GM18507 (cell line): ENCODE results near the gene ASXL2.
"Not testable (repeated sequence)": the region's sequence is repeated elsewhere in the genome, so short reads cannot be mapped to it uniquely, and the experiment has no call there.

Experiments
- DNase-seq: peaks from one replicate; pipeline ENCODE4 v3.0.0; 2011; ENCODE audit warnings: low read depth; ENCODE audit not compliant: insufficient read length; ENCODE audit errors: extremely low spot score
- FAIRE-seq: peaks from 2 replicates; lab custom pipeline; 2011; peaks lifted over from hg19 to GRCh38; lab: Jason Lieb, UNC

Gene ASXL2

DNA sequence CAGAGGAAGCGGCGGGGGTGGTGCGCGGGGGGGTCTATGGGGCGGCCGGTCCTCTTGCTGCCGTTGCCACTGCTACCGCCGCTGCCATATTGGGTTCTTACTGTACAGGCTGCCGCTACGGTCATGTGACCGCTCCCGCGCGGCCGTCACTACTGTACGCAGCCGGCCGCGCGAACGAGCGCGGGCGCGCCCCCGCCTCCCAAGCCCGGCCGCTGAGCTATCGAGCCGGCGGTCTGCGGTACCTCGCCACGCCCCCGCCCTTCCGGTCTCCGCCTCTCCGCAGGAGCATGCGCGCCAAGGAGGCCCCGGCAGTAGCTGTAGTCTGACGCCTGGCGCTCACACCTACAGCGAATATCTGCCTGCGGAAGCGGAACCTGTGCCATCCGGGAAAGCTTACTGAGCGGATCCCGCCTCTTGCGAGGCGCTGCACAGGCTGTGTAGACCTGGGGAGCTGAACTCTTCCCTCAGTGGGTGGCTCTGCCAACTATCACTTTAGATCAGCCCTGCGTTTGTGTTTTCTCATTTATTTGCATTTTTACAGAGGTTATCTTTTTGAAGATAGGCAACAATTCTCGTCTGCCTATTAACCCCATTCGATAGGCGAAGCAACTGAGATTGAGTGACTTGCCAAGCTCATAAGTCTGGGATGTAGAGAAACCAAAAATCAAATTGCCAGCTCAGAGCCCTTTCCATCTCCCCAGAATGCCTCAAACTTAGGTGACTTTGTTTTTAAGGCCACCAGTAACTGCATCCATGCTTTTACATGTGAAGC, at the start of gene ASXL2:
Gene ASXL2, minus strand, starts transcription at position 127 of the 772 bp plus-strand sequence. CDS start 265 bp downstream, outside the sequence.
- FAIRE-seq, result peak; percentile 94
- DNase-seq, result peak; percentile 92

DNA sequence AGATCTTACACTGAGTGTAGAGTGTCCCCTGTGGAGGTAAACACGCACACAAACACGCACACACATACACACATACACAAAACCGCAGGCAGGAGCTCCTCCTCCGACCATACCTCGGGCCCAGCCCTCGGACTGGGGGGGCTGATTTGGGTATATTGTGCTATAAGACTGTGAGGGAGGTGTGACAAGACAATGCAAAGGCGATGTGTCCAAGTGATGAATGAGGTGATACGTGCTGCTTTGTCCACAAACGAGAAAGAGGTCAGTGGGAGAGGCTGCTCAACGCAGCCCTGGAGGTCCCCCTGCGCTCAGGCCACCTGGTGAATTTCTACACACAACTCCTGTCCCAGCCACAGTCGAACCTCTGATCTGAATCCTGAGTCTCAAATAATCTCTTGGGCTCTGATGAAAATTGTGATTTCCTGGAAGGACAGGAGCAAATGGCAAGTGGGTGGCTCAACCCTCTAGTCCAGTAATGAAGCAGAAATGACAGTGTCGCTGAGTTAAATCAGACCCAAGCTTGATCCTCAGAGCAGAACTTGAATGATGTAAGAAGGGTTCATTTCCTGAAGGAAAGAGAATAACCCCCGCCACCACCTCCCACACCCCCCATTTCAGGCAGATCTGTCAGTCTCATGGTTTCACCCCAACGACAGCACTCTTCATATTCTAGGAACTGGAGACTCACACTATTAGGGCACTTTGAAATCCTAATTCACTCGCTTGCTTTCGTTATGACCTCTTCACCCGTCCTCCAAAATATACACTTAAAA, 48.9 kb upstream of the ASXL2 start:
- no peak for FAIRE-seq
- DNase-seq, result no peak

DNA sequence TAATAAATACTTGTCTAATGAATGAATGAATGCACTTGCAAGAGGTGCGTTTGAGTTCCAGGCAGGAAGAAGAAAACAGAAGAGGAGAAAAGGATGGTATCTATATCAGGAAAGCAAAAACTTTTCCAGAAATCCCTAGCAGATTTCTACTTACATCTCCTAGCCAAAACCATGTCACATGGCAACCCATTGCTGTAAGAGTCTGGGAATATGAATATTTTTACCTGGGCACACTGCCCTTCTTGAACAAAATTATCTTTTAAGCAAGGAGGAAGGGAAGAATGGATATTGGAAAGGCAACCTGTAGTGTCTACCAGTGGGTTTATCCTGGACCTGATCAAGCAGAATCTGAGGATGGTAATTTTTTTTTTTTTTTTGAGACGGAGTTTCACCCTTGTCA, 44.2 kb upstream of the ASXL2 start:
- FAIRE-seq, result no peak

DNA sequence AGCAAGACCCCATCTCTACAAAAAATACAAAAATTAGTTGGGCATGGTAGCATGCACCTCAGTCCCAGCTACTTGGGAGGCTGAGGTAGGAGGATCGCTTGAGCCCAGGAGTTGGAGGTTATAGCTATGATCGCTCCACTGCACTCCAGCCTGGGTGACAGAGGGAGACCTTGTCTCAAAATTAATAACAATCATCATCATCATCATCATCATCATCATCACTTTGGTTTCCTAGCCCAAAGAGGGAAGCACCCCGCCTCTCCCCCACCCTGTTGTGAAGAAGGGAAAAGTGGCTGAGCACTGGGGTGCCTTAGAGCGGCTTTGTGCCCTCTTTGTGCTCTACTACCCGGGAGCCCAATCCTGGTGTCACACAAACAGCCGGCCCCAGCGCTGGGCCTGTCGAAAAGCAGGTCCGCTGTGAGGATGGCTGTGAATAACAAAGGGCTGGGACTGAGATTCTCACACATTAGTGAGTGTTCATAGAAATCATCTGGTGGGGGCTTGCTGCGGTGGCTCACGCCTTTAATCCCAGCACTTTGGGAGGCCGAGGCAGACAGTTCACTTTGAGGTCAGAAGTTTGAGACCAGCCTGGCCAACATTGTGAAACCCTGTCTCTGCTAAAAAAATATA, 42.6 kb upstream of the ASXL2 start:
- FAIRE-seq, result no peak
- no peak for DNase-seq

More for the DNA sequence above, 44.2 kb upstream of the ASXL2 start:
- DNase-seq, result no peak

DNA sequence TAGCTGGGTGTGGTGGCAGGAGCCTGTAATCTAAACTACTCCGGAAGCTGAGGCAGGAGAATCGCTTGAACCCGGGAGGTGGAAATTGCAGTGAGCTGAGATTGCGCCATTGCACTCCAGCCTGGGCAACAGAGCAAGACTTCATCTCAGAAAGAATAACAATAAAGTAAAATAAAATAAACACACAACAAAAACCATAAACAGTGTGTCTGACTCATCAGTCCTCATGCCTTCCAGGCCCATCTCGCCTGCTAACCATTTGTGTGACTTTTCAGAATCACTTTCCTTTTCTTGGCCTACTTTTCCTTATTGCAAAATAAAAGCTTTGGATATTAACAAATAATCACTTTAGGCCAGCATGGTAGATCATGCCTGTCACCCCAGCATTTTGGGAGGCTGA, 42.0 kb upstream of the ASXL2 start:
- DNase-seq (no peak), FAIRE-seq (no peak)

DNA sequence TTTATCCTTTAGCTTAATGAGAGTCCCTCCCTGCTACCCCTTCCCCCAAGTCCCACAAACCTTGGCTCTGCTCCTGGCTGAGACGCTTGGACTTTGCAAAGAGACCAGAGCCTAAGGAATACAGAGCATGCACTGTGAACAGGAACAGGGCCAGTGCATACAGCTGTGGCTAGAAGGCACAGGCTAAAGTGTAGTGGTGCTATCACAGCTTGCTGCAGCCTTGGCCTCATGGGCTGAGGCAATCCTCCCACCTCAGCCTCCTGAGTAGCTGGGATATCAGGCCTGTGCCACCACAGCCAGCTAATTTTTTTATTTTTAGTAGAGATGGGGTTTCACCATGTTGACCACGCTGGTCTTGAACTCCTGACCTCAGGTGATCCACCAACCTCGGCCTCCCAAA, 39.5 kb upstream of the ASXL2 start:
- no peak for DNase-seq
- FAIRE-seq, result no peak

DNA sequence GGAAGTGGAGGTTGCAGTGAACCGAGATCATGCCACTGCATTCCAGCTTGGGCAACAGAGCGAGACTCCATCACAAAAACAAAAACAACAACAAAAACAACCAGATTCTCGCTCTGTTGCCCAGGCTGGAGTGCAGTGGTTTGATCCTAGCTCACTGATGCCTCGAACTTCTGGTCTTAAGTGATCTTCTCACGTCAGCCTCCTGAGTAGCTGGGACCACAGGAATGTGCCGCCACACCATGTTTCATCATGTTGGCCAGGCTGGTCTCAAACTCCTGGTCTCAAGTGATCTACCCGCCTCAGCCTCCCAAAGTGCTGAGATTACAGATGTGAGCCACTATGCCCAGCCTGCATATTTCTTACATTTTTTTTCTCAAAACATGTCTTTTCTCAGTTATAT, 39.1 kb upstream of the ASXL2 start:
- not testable (repeated sequence) for DNase-seq, FAIRE-seq

DNA sequence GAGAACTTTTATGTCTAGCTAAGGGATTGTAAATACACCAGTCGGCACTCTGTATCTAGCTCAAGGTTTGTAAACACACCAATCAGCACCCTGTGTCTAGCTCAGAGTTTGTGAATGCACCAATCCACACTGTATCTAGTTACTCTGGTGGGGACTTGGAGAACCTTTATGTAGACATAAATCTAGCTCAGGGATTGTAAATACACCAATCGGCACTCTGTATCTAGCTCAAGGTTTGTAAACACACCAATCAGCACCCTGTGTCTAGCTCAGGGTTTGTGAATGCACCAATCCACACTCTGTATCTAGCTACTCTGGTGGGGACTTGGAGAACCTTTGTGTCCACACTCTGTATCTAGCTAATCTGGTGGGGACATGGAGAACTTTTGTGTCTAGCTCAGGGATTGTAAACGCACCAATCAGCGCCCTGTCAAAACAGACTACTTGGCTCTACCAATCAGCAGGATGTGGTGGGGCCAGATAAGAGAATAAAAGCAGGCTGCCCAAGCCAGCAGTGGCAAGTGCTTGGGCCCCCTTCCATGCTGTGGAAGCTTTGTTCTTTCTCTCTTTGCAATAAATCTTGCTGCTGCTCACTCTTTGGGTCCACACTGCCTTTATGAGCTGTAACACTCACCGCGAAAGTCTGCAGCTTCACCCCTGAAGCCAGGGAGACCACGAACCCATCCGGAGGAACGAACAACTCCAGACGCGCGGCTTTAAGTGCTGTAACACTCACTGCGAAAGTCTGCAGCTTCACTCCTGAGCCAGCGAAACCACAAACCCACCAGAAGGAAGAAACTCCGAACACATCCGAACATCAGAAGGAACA, 37.9 kb upstream of the ASXL2 start:
- DNase-seq, FAIRE-seq: not testable (repeated sequence)

DNA sequence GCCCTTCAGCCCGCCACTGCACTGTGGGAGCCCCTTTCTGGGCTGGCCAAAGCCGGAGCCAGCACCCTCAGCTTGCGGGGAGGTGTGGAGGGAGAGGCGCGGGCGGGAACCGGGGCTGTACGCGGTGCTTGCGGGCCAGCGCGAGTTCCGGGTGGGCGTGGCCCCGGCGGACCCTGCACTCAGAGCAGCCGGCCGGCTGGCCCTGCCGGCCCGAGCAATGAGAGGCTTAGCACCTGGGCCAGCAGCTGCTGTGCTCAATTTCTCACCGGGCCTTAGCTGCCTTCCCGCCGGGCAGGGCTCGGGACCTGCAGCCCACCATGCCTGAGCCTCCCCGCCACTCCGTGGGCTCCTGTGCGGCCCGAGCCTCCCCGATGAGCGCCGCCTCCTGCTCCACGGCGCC, 37.1 kb upstream of the ASXL2 start:
- DNase-seq, FAIRE-seq: not testable (repeated sequence)

DNA sequence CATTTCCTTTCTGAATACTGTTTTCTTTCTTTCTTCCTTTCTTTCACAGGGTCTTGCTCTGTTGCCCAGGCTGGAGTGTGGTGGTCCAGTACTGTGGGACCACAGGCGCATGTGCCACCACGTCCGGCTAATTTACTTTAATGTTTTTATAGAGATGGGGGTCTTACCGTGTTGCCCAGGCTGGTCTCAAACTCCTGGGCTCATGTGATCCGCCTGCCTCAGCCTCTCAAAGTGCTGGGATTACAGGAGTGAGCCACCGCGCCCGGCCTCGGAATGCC, 35.3 kb upstream of the ASXL2 start:
- not testable (repeated sequence) for DNase-seq, FAIRE-seq

DNA sequence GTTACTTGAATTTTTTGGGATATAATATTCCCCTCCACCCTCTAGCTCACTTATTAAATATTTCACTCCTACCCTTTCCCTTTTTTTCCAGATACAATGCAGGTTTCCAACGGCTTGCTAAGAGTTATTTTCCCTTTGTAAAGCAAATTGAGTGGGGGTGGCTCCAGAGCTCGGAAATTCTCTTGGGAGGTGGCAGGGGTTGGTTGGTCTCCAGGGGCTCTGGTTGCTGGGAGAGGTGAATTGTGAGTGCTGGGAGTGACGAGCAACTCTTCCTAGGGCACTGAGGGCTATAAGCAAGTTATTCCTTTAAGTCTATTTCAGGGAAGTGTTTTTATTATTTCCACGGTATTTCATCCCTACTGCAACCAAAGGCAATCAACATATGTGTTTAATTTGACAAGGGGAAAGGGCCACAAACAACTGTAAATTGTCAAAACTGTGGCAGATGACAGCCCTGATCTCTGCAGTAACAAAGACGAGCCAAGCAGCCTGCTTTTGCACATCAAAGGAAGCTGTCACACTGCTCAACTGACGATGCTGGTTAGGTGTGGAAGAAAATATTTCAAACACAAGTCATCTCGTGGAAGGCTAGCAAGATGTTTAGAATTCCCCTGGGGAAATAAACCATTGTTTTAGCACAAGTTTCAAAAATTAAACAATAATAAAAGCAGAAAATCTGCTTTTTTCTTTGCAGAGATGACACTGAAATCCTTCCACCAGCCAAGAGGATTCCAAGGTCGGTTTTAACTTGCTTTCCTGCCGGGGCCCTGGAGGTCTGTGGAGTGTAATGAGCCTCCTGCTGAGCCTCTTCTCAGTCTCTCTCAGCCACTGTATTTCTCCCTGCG, 34.8 kb upstream of the ASXL2 start:
- no peak for FAIRE-seq
- DNase-seq, result no peak

DNA sequence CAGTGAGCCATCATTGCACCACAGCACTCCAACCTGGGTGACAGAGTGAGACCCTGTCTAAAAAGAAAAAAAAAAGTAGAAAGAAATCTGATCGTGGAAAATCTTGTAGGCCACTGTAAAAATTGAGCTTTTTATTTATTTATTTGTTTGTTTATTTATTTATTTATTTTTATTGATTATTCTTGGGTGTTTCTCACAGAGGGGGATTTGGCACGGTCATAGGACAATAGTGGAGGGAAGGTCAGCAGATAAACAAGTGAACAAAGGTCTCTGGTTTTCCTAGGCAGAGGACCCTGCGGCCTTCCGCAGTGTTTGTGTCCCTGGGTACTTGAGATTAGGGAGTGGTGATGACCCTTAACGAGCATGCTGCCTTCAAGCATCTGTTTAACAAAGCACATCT, 31.3 kb upstream of the ASXL2 start:
- not testable (repeated sequence) for FAIRE-seq, DNase-seq

DNA sequence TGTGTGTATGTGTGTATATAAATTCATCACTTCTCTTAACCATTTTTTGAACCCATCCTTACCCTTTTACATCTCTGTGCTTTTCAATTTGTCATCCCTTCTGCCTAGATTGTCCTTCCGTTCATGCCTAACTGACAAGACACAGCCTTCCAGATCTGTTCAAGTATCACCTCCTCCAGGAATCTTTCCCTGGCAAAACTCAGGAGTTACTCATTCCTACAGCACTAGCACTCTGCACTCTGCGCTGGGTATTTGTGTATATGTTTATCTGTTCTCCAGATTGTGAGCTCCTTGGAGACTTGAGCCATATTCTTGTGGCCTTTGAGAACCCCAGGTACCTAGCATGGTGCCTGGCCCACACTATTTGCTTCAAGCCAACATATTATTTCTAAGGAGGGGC, 26.8 kb upstream of the ASXL2 start:
- FAIRE-seq, result no peak
- no peak for DNase-seq

DNA sequence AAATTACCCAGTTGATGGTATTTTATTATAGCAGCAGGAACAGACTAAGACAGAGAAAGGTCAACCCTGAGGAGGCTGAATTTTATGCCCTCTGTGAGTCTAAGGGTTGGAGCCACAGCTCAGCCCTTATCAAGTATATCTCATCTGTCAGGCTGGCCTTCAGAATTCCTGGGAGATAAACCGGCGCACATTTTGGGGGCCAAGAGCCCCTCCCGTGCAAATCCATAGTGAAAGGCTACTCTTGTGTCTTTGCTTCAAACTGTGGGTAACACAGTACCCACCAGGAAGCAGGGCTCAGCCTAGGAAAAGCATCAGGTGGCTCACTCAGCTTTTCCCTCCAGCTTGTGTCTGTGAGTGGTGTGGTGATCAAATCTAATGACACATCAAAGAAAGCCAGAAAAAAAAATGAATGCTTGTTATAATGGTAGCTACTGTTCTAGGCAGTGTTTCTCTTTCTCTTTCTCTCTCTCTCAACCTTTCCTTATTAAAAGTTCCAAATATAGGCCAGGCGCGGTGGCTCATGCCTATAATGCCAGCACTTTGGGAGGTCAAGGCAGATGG, 25.0 kb upstream of the ASXL2 start:
- FAIRE-seq (no peak), DNase-seq (no peak)

DNA sequence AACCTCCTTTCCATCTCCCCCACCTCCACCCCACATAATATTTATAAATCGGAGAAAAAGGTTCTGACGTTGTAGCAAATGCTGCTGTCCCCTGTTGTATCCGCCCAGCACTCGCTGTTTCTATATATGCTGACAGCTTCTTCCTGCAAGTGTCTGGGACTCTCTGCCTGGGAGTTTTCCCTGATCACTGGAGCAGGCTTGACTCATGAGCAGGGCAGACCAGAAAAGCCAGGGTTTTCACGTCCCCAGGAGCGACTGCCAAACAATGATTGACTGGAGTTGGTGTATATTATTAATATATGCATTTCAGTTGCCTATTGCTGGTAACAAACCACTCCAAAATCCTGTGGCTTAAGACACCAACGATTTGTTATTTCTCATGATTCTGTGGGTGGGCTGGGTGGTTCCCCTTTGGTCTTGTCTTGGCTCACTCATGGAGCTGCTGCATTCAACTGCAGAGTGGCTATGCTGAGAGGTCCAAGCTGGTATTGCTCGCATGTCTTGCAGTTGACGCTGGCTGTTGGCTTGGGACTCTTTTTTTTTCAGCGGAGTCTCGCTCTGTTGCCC, 21.2 kb upstream of the ASXL2 start:
- DNase-seq, result no peak
- no peak for FAIRE-seq

DNA sequence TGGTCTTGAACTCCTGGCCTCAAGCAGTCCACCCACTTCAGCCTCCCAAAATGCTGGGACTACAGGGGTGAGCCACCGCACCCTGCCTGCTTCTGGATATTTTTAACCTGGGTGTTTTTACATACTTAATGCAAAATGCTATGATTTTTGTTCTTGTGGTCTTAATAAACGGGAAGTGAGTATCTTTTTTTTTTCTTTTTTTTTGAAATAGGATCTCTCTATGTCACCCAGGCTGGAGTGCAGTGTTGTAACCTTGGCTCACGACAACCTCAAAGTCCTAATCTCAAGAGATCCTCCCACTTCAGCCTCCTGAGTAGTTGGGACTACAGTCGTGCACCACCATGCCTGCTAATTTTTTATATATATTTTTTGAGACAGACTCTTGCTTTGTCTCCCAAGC, 19.2 kb upstream of the ASXL2 start:
- FAIRE-seq (no peak), DNase-seq (no peak)

DNA sequence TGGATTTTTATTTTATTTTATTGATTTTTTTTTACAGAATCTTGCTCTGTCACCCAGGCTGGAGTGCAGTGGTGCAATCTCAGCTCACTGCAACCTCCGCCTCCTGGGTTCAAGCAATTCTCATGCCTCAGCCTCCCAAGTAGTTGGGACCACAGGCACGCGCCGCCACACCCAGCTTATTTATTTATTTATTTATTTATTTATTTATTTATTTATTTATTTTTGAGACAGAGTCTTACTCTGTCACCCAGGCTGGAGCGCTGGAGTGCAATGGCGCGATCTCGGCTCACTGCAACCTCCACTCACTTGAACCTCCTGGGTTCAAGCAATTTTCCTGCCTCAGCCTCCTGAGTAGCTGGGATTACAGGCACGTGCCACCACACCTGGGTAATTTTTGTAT, 18.0 kb upstream of the ASXL2 start:
- DNase-seq, FAIRE-seq: not testable (repeated sequence)

DNA sequence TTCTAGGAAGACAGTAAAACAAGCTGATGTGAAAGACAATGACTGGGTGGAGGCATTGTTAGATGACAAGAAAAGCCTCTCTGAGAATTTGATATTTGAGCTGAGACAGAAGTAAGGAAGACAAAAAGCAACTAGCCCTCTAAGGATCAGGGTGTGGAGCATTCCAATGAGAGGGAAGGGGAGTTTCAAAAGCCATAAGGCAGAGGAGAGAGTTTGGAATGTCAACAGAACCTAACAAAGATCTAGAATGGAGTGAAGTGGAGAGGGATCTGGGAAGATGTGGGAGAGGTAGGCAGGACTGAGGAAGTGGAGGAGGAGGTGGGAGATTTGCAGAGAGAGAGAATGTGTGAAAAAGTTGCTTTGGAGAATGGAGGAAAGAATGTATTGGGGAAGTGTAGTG, 17.3 kb upstream of the ASXL2 start:
- FAIRE-seq, result no peak
- DNase-seq, result no peak
